ENCODE data around the gene CLNK.
"Not testable (repeated sequence)": the region's sequence is repeated elsewhere in the genome, so short reads cannot be mapped to it uniquely, and the experiment has no call there.

The CLNK gene

DNA sequence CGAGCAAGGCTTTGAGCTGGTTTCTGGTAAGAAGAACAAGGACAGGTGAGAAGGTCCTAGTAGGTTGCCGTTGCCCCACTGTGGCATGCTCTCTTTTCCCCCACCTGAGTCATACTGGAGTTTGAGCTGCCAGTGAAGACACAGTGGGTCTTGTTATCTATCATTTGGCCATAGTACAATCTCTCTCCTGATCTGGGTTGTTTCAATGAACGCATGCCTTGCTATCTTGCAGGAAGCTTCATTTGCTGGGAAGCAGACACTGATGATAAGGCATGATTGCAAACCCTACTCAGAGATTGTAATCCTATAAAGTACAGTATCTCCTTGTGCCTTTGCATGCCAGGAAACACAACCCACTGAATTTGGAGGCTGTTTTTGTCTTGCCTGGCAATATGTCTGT is 77.4 kb downstream of the CLNK start:
- DNase-seq, result no peak

GRCh38 chr4:10606483-10607155 is 77.9 kb downstream of the CLNK start:
- no peak for DNase-seq

GRCh38 chr4:10605746-10606482 is 78.7 kb downstream of the CLNK start:
- no peak for DNase-seq

- DNase-seq, result no peak
Measured at GRCh38 chr4:10605031-10605430, 79.5 kb downstream of the CLNK start.

DNA sequence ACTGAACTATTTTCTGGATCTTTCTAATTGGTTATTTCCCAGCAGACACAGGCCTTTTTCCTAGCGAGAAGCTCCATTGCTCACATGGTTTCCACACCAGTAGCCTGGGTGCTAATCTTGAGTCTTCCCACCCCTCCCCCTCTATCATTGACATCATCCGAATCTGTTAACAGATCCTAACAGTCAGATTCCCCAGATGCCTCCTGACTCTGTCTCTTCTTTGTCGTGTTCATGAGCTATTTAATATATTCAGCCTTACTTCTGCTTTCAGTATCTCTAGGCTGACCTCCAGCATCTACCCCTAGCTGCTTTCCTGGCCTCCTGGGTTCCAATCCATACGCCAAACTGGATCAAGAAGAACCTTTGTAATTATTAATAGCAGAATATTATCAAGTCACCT is 85.0 kb downstream of the CLNK start:
- no peak for DNase-seq

- DNase-seq, result no peak
Measured at GRCh38 chr4:10598829-10599228, 85.7 kb downstream of the CLNK start.

DNA sequence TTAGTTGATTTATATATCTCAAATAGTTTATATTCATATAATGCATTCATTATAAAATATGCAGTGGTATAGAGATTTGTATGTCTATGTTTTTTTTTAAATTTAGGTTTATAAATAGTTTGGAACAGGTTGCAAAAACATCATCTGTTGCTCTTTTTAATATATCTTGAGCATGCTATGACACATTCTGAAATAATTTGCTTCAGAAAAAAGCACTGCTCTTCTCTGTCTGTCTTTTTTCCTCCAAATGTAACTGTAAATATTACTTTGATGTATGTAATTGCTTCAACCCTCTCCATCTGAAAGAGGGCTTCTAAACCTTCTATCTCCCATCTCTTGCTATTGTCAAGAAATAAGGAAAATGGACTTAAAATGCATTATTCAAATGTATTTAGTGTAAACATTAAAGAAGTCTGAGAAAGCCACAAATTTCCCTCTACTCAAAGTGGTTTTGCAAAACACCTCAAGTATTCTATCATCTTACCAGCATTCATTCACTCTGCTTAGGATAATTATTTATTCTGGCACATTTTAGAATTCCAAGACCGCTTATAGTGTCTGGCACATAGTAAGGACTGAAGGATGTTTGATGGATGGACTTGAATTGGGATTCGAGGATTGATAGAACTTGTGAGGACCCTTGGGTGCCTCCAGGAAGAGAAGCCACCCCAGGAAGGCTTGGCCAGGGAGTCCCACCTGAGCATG is 87.8 kb downstream of the CLNK start:
- no peak for DNase-seq

DNA sequence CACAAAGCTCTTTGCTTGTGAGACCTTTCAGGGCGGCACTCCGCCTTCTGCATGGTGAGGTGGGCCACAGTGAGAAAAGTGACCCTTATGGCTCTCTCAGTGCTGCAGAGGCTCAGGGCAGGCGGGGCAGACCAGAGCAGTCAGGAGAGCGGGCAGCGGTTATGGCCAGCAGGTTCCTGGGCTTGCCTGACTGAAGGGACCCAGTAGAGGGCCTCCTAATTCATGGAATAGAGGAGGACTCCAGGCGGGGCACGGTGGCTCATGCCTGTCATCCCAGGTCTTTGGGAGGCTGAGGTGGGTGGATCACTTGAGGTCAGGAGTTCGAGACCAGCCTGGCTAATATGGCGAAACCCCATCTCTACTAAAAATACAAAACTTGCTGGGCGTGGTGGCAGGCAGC is 91.4 kb downstream of the CLNK start:
- DNase-seq, result no peak

- DNase-seq, result no peak
Measured at GRCh38 chr4:10590896-10591295, 93.7 kb downstream of the CLNK start.

DNA sequence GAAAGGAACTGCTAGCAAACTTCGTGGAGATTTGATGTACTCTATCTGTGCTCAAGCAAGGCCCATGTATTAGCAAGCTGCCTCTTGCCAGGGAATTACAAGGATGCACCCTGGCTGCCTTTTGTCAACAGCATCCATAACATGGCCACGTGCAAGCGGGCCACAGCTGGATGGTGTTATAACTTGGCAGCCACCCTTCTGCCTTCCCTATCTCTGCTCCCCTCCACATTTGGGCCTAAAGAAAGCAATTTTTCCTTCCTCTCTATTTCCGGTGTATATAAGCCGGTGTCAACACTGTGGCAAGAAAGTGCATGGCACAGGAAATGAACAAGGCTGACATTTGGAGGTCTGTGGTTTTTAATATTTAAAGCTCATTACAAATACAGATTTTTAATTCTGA is 94.8 kb downstream of the CLNK start:
- DNase-seq, result no peak

GRCh38 chr4:10589321-10589720 is 95.2 kb downstream of the CLNK start:
- DNase-seq, result no peak

- no peak for DNase-seq
Measured at GRCh38 chr4:10587697-10588096, 96.9 kb downstream of the CLNK start.

GRCh38 chr4:10587296-10587695 is 97.3 kb downstream of the CLNK start:
- DNase-seq, result no peak

- DNase-seq, result no peak
Measured at GRCh38 chr4:10584042-10584441, 100.5 kb downstream of the CLNK start.

- DNase-seq, result no peak
Measured at GRCh38 chr4:10582951-10583350, 101.6 kb downstream of the CLNK start.

- DNase-seq, result no peak
Measured at GRCh38 chr4:10582059-10582686, 102.4 kb downstream of the CLNK start.

DNA sequence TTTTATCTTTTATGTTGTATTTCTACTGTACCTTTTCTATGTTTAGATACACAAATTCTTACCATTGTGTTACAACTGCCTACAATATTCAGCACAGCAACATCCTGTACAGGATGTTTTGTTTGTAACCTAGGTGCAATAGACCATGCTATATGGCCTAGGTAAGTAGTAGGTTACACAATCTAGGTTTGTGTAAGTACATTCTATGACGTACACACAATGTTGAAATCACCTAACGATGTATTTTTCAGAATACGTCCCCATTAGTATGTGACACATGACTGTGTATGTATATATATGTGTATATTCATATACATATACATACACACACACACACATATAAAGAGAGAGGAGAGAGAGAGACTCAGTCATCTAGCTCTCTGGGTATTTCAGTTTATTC is 103.5 kb downstream of the CLNK start:
- no peak for DNase-seq

GRCh38 chr4:10579648-10580047 is 104.9 kb downstream of the CLNK start:
- no peak for DNase-seq

DNA sequence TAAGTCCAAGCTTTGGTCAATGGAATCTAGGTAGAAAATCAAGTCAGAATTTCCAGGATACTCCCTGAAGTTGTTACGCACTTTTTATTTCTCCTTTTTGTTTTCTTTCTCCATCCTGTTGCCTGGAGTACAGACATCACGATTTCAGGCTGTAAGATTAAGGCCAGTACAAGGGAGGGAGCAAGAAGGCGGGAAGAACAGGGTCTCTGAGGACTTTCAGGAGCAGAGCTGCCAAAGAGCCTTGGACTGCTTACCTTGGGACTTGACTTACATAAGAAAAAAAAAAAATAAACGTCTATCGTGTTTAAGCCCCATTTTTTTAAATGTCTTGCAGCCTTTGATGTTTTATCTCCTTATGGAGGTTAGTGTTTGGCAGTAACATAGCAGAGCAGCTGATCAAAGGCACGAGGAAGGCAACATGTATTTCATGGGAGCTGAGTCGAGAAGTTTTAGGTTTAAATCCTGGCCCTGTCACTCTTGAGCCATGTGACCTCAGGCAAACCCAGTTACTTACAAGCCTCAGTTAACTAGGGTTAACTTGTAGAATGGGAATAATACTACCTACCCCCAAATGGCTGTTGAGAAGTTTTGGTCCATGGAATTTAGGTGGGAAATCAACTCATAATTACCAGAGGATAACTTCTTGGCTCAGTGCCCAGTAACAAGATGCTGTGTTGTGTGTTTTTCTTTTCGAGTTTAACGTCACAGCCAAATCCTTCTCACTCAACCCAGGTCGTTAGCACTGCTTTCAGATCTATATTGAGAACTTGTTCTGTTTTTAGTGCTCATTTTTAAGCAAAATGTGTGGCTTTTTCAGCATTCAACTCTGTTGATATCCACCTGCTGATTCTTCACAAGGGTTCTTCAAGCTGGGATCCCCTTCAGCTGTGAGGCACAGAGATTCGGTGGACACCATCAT is 106.8 kb downstream of the CLNK start:
- DNase-seq, result no peak

GRCh38 chr4:10577018-10577417 is 107.5 kb downstream of the CLNK start:
- no peak for DNase-seq

GRCh38 chr4:10576236-10576635 is 108.3 kb downstream of the CLNK start:
- no peak for DNase-seq

- no peak for DNase-seq
Measured at GRCh38 chr4:10575414-10575813, 109.2 kb downstream of the CLNK start.

DNA sequence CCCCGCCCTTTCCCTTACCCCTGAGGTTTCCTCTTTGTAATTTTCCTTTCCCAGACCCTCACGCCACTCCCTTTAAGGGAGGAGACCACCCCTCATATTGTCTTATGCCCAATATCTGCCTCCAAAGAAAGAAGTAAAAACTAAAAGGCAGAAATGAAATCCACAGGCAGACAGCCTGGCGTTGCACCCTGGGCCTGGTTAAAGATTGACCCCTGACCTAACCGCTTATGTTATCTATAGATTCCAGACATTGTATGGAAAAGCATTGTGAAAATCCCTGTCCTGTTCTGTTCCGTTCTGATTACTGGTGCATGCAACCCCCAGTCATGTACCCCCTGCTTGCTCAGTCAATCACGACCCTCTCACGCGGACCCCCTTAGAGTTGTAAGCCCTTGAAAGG is 110.0 kb downstream of the CLNK start:
- not testable (repeated sequence) for DNase-seq

All from DMS79 treated with DMSO at 0.1 percent for 48 hours (cell line).